HG03457 (cell line): ENCODE results near the gene COMP.

Source experiments
- ATAC-seq: cut with Tn5 transposase; IDR thresholded peaks from one replicate; pipeline ENCODE4 v1.9.1; 2021; ENCODE audit warnings: moderate number of reproducible peaks; ENCODE audit not compliant: unreplicated experiment

COMP gene

GRCh38 chr19:18783958-18784785 lies 6.9 kb downstream of the COMP start:
- no peak for ATAC-seq

GRCh38 chr19:18782559-18783225 lies 8.4 kb downstream of the COMP start:
- ATAC-seq: no peak

- no peak for ATAC-seq
Measured at GRCh38 chr19:18781885-18782527, 9.1 kb downstream of the COMP start.

GRCh38 chr19:18781047-18781600 lies 10.0 kb downstream of the COMP start:
- no peak for ATAC-seq

GRCh38 chr19:18780631-18781030 lies 10.5 kb downstream of the COMP start:
- ATAC-seq: no peak

- no peak for ATAC-seq
Measured at GRCh38 chr19:18780081-18780480, 11.0 kb downstream of the COMP start.

- no peak for ATAC-seq
Measured at GRCh38 chr19:18778826-18779495, 12.1 kb downstream of the COMP start.

- ATAC-seq: no peak
Measured at GRCh38 chr19:18778076-18778389, 13.1 kb downstream of the COMP start.

- no peak for ATAC-seq
Measured at GRCh38 chr19:18777301-18778075, 13.6 kb downstream of the COMP start.

GRCh38 chr19:18776736-18777135 lies 14.4 kb downstream of the COMP start:
- ATAC-seq: no peak

- no peak for ATAC-seq
Measured at GRCh38 chr19:18776288-18776594, 14.9 kb downstream of the COMP start.

GRCh38 chr19:18775586-18776287 lies 15.4 kb downstream of the COMP start:
- no peak for ATAC-seq

- no peak for ATAC-seq
Measured at GRCh38 chr19:18774782-18775444, 16.2 kb downstream of the COMP start.

- no peak for ATAC-seq
Measured at GRCh38 chr19:18774107-18774506, 17.0 kb downstream of the COMP start.

GRCh38 chr19:18773682-18774081 lies 17.4 kb downstream of the COMP start:
- no peak for ATAC-seq

- no peak for ATAC-seq
Measured at GRCh38 chr19:18772620-18773587, 18.2 kb downstream of the COMP start.

GRCh38 chr19:18771328-18772242 lies 19.5 kb downstream of the COMP start:
- ATAC-seq: no peak
